GF-D8 (cell line): ENCODE measurements around the gene PTPRM.

Experiments
- DNase-seq: peaks from one replicate; lab custom pipeline; 2025; lab: John Stamatoyannopoulos, UW

PTPRM gene

GRCh38 chr18:8175501-8176061 is 608.5 kb downstream of the PTPRM start:
- no peak for DNase-seq

GRCh38 chr18:8176109-8176508 is 609.0 kb downstream of the PTPRM start:
- DNase-seq = no peak

- DNase-seq = no peak
Measured at GRCh38 chr18:8176554-8176953, 609.4 kb downstream of the PTPRM start.

- no peak for DNase-seq
Measured at GRCh38 chr18:8177330-8178016, 610.4 kb downstream of the PTPRM start.

GRCh38 chr18:8186413-8186812 is 619.3 kb downstream of the PTPRM start:
- no peak for DNase-seq

GRCh38 chr18:8188184-8188583 is 621.1 kb downstream of the PTPRM start:
- DNase-seq = no peak

- no peak for DNase-seq
Measured at GRCh38 chr18:8190980-8191379, 623.9 kb downstream of the PTPRM start.

- no peak for DNase-seq
Measured at GRCh38 chr18:8194431-8194830, 627.3 kb downstream of the PTPRM start.

GRCh38 chr18:8196238-8196637 is 629.1 kb downstream of the PTPRM start:
- DNase-seq = no peak

GRCh38 chr18:8197499-8197898 is 630.4 kb downstream of the PTPRM start:
- no peak for DNase-seq

GRCh38 chr18:8207996-8208395 is 640.9 kb downstream of the PTPRM start:
- no peak for DNase-seq

- no peak for DNase-seq
Measured at GRCh38 chr18:8208716-8209115, 641.6 kb downstream of the PTPRM start.

- DNase-seq = no peak
Measured at GRCh38 chr18:8212896-8213780, 646.0 kb downstream of the PTPRM start.

GRCh38 chr18:8215741-8216140 is 648.6 kb downstream of the PTPRM start:
- no peak for DNase-seq

GRCh38 chr18:8217051-8217564 is 650.0 kb downstream of the PTPRM start:
- DNase-seq = no peak

- no peak for DNase-seq
Measured at GRCh38 chr18:8218197-8218596, 651.1 kb downstream of the PTPRM start.

- DNase-seq = no peak
Measured at GRCh38 chr18:8221452-8221851, 654.3 kb downstream of the PTPRM start.

- DNase-seq = no peak
Measured at GRCh38 chr18:8224576-8224975, 657.5 kb downstream of the PTPRM start.

GRCh38 chr18:8229040-8229439 is 661.9 kb downstream of the PTPRM start:
- no peak for DNase-seq

GRCh38 chr18:8229787-8230186 is 662.7 kb downstream of the PTPRM start:
- DNase-seq = no peak

- DNase-seq = no peak
Measured at GRCh38 chr18:8231316-8231715, 664.2 kb downstream of the PTPRM start.

GRCh38 chr18:8232791-8233190 is 665.7 kb downstream of the PTPRM start:
- no peak for DNase-seq

GRCh38 chr18:8235894-8236293 is 668.8 kb downstream of the PTPRM start:
- DNase-seq = no peak
